HepG2 (cell line): ENCODE results near the gene FDXR. TPM values are rescaled to one million over a fixed set of nuclear protein-coding genes. Genes with fewer than 3 reads are reported as not detected.

Experiments
- ATAC-seq: fragments of 200-7000 bp; cut with Tn5 transposase; 3 replicates; pipeline ENCODE4 v1.9.1; 2020; ENCODE audit warnings: mild to moderate bottlenecking, moderate library complexity
- BruUV-seq: library from RNA; stranded (reverse); fragments of 400-500 nt; replicated peaks from 2 replicates; lab custom pipeline; 2021; lab: Mats Ljungman, UMichigan
- CTCF ChIA-PET: fragments of 300-600 bp; formaldehyde crosslinking; extraction: SDS; loops from one replicate; lab custom pipeline; 2021; ENCODE audit warnings: low total read pairs, inconsistent platforms, low intra/inter-chr PET ratio; lab: Yijun Ruan, JAX
- POLR2A ChIA-PET: fragments of 350-600 bp; sonication (Branson Sonifier 250); formaldehyde crosslinking; loops from one replicate; lab custom pipeline; 2020; ENCODE audit warnings: antibody characterized with exemption, inconsistent platforms; lab: Yijun Ruan, JAX
- DNase-seq: peaks from one replicate; pipeline ENCODE4 v3.0.0-alpha.2; 2015; ENCODE audit warnings: low spot score
- FAIRE-seq: peaks from 3 replicates; lab custom pipeline; 2011; peaks lifted over from hg19 to GRCh38; lab: Jason Lieb, UNC
- H2AFZ ChIP-seq: one replicate; pipeline ENCODE4 v1.6.1; 2011; ENCODE audit warnings: low read length, inconsistent platforms
- H3K27ac ChIP-seq: fragments of 300-600 bp; 3 replicates; pipeline ENCODE4 v1.8.0; 2011; ENCODE audit warnings: mixed run types, mild to moderate bottlenecking, mixed read lengths, low read length, inconsistent platforms; ENCODE audit not compliant: insufficient read depth; ENCODE audit errors: extremely low read length
- H3K27me3 ChIP-seq, 2 experiments: fragments of 200-600 bp in 1 of 2; 2 replicates in 1 of 2; 3 replicates in 1 of 2; pipeline versions ENCODE4 v1.6.0 to v1.8.0; 2011; ENCODE audit warnings: low read length in 2 of 2, mild to moderate bottlenecking in 2 of 2, moderate library complexity in 2 of 2, inconsistent platforms in 1 of 2; ENCODE audit not compliant: insufficient read depth in 2 of 2, control insufficient read depth in 1 of 2
- H3K36me3 ChIP-seq, 2 experiments: fragments of 200-600 bp in 1 of 2; replicated peaks in 1 of 2; 2 replicates in 1 of 2; 3 replicates in 1 of 2; pipeline versions ENCODE4 v1.5.1 to v1.8.0; 2011; ENCODE audit warnings: low read length in 2 of 2, inconsistent platforms in 1 of 2; ENCODE audit not compliant: insufficient read depth in 2 of 2, control insufficient read depth in 1 of 2
- H3K4me1 ChIP-seq: 2 replicates; pipeline ENCODE4 v1.5.1; 2012; ENCODE audit warnings: low read length, inconsistent platforms; ENCODE audit not compliant: insufficient read depth
- H3K4me2 ChIP-seq: 2 replicates; pipeline ENCODE4 v1.6.0; 2011; ENCODE audit warnings: low read depth, low read length, inconsistent platforms
- H3K4me3 ChIP-seq, 3 experiments: fragments of 200-600 bp in 1 of 3; sonication (generic), shearing (Covaris generic) in 1 of 3; replicated peaks in 1 of 3; 2 replicates each; pipeline ENCODE4 v1.5.1; 2011 to 2016; ENCODE audit warnings: low read length in 3 of 3, inconsistent platforms in 2 of 3, low read depth in 2 of 3, mild to moderate bottlenecking in 2 of 3, control low read depth in 1 of 3, mixed read lengths in 1 of 3; ENCODE audit not compliant: insufficient read depth in 1 of 3
- H3K79me2 ChIP-seq: one replicate; pipeline ENCODE4 v1.6.1; 2011; ENCODE audit warnings: low read length, inconsistent platforms; ENCODE audit not compliant: insufficient read depth
- H3K9ac ChIP-seq: 2 replicates; pipeline ENCODE4 v1.6.0; 2011; ENCODE audit warnings: mild to moderate bottlenecking, low read depth, low read length, inconsistent platforms; ENCODE audit not compliant: insufficient read depth
- H3K9me3 ChIP-seq: 2 replicates; pipeline ENCODE4 v1.5.1; 2012; ENCODE audit warnings: mild to moderate bottlenecking, low read length
- H4K20me1 ChIP-seq: 2 replicates; pipeline ENCODE4 v1.6.0; 2011; ENCODE audit warnings: inconsistent platforms, mild to moderate bottlenecking, low read length, moderate library complexity; ENCODE audit not compliant: insufficient read depth
- BCL6 ChIP-seq: IDR thresholded peaks from 2 replicates; pipeline ENCODE4 v1.6.1; 2016; ENCODE audit warnings: missing genetic modification reagents, missing compliant biosample characterization
- ELF4 ChIP-seq: sonication (generic); formaldehyde crosslinking; IDR thresholded peaks from 2 replicates; pipeline ENCODE4 v1.5.0; 2020; ENCODE audit warnings: missing genetic modification reagents, mild to moderate bottlenecking, moderate library complexity, borderline replicate concordance
- EZH2 ChIP-seq: conservative IDR thresholded peaks from 2 replicates; pipeline ENCODE4 v1.6.1; 2012; ENCODE audit warnings: mild to moderate bottlenecking, low read depth, low read length, moderate library complexity
- FOSL1 ChIP-seq: sonication (generic); formaldehyde crosslinking; IDR thresholded peaks from 2 replicates; pipeline ENCODE4 v1.9.0; 2021; ENCODE audit warnings: missing genetic modification reagents, borderline replicate concordance
- SMARCC2 ChIP-seq: fragments of 450-650 bp; IDR thresholded peaks from 2 replicates; pipeline ENCODE4 v1.6.1; 2017; ENCODE audit warnings: antibody characterized with exemption, mild to moderate bottlenecking
- ZFP1 ChIP-seq: IDR thresholded peaks from 2 replicates; pipeline ENCODE4 v1.6.1; 2016
- ZNF33B ChIP-seq: sonication (generic); formaldehyde crosslinking; IDR thresholded peaks from 2 replicates; pipeline ENCODE4 v1.5.1; 2020; ENCODE audit warnings: mild to moderate bottlenecking, missing genetic modification reagents
- ZSCAN29 ChIP-seq: sonication (generic); formaldehyde crosslinking; conservative IDR thresholded peaks from 2 replicates; pipeline ENCODE4 v1.4.0; 2020; ENCODE audit warnings: mild to moderate bottlenecking, missing genetic modification reagents
- WGBS: methylation state at CpG from one replicate; pipeline ENCODE4 v1.1.6; 2017; ENCODE audit warnings: low lambda C conversion rate; 5-methylcytosine and 5-hydroxymethylcytosine counted together
- in situ Hi-C: cut with HindIII; loops from 2 replicates; pipeline ENCODE4 v1.10.0; 2017; ENCODE audit warnings: low pct_unique_long_range_greater_than_20kb; ENCODE audit not compliant: extremely low pct_ligation_motif_present
- intact Hi-C: fragments of 100-400 bp; cut with micrococcal nuclease; formaldehyde crosslinking; loops from one replicate; pipeline ENCODE4 v1.10.0; 2022; ENCODE audit not compliant: unreplicated experiment
- polyA plus RNA-seq, 8 experiments: library from polyadenylated mRNA; depleted of rRNA in 3 of 8; stranded (reverse) in 7 of 8; unstranded in 1 of 8; fragments of >200 nt; fragmentation: Illumina TruSeq in 4 of 8; extraction: Trizol in 4 of 8; gene quantifications; 2 replicates each; pipeline versions ENCODE4 v1.2.1 to v1.2.3, GENCODE V29; 2011 to 2016; ENCODE audit warnings: low read depth in 4 of 8, missing spikeins in 1 of 8, mixed read lengths in 1 of 8; ENCODE audit not compliant: insufficient read depth in 1 of 8
- total RNA-seq, 5 experiments: library from RNA; depleted of rRNA; stranded (reverse); fragments of >200 nt; fragmentation: Illumina TruSeq; extraction: Trizol; gene quantifications; 2 replicates each; pipeline ENCODE4 v1.2.3, GENCODE V29; 2016; ENCODE audit warnings: low read depth in 1 of 5
- TF ChIP-seq, protein P1 (sequence below): sonication (generic); formaldehyde crosslinking; IDR thresholded peaks from 2 replicates; pipeline ENCODE4 v1.4.0; 2020; ENCODE audit warnings: missing genetic modification reagents, low read depth, mild to moderate bottlenecking, borderline replicate concordance
- TF ChIP-seq, protein P2 (sequence below): sonication (generic); formaldehyde crosslinking; IDR thresholded peaks from 2 replicates; pipeline ENCODE4 v1.5.1; 2020; ENCODE audit warnings: mild to moderate bottlenecking, missing genetic modification reagents, moderate library complexity
- TF ChIP-seq, protein P3 (sequence below): sonication (generic); formaldehyde crosslinking; IDR thresholded peaks from 2 replicates; pipeline ENCODE4 v1.4.0; 2020; ENCODE audit warnings: mild to moderate bottlenecking, missing genetic modification reagents
- TF ChIP-seq, protein P4 (sequence below): sonication (generic); formaldehyde crosslinking; IDR thresholded peaks from 2 replicates; pipeline ENCODE4 v1.8.0; 2022; ENCODE audit warnings: mild to moderate bottlenecking, missing genetic modification reagents, moderate library complexity
- TF ChIP-seq, protein P5 (sequence below): sonication (generic); formaldehyde crosslinking; IDR thresholded peaks from 2 replicates; pipeline ENCODE4 v1.4.0; 2020; ENCODE audit warnings: missing genetic modification reagents, borderline replicate concordance
- TF ChIP-seq, protein P6 (sequence below): sonication (generic); formaldehyde crosslinking; IDR thresholded peaks from 2 replicates; pipeline ENCODE4 v1.5.0; 2020; ENCODE audit warnings: missing genetic modification reagents, mild to moderate bottlenecking, borderline replicate concordance

FDXR gene
- total and polyA plus RNA-seq, 2 of the 13 experiments (the other 11 are each of a cell fraction or from before 2014, with no cell fraction given): 23.4 to 116 TPM

DNA sequence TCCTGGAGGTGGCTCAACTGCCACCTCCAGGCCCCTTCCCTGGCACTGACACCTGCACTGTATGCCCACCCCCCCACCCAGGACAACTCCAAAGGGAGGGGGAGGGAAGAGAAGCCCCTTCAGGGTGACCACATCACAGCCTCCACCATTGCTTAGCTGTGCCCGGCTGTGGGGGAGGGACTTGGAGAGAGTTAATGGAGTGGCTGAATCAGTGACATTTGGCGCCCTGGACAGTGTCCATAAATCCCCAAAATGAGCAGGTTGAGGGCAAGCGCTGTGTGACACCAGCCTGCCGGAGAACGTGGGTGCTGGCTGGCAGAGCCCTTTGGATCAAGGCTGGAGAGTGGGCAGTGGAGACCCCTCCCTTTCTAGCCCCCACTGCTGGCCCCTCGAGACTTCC, 49.4 kb upstream of the FDXR start (continued):
- TF ChIP-seq, protein P1, sequence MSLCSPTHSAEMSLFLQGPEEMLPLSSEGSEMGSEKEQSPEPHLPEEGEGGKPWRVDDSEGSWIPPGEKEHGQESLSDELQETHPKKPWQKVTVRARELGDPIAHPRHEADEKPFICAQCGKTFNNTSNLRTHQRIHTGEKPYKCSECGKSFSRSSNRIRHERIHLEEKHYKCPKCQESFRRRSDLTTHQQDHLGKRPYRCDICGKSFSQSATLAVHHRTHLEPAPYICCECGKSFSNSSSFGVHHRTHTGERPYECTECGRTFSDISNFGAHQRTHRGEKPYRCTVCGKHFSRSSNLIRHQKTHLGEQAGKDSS: no peak
- TF ChIP-seq FOSL1 (CRISPR knock-in tag): no peak
- no peak for TF ChIP-seq SMARCC2
- TF ChIP-seq, protein P2, sequence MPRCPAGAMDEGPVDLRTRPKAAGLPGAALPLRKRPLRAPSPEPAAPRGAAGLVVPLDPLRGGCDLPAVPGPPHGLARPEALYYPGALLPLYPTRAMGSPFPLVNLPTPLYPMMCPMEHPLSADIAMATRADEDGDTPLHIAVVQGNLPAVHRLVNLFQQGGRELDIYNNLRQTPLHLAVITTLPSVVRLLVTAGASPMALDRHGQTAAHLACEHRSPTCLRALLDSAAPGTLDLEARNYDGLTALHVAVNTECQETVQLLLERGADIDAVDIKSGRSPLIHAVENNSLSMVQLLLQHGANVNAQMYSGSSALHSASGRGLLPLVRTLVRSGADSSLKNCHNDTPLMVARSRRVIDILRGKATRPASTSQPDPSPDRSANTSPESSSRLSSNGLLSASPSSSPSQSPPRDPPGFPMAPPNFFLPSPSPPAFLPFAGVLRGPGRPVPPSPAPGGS (CRISPR knock-in tag): no peak
- no peak for TF ChIP-seq EZH2

DNA sequence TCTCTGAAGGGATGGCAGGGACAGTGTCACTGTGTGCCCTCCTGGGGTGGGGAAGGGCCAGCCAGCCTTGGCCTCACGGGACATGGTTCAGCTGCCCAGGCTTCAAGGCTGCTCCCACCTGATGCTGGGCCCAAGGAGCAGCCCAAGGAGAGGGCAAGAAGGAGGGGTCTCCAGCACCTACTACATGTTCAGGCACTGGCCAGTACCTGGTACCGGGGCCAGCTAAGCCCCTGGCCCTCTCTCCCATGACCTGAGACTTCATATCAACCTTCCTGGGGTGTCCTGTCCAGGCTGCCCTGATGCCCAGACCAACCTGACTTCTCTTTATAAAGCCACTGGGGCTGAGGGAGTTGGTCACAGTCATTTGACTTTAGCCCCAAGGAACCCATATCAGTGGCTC, 49.0 kb upstream of the FDXR start:
- H3K4me2 ChIP-seq: no peak overlapping the region
- intact Hi-C loops: no loop called here
- H3K27me3 ChIP-seq: peaks cover 23 to 73% of the 10 kb centered on the region in 2 experiments
- POLR2A ChIA-PET: interaction anchor here (0.6 to 1.1 kb wide), 2 partner anchors 48 to 103 kb away, joined by 3 read pairs; no protein-coding TSS in a partner anchor
- no peaks in the 10 kb centered on the region for H3K36me3 ChIP-seq
- TF ChIP-seq ZSCAN29 (CRISPR knock-in tag) (no peak), ZFP1 (no peak), BCL6 (CRISPR knock-in tag) (no peak), ZNF33B (CRISPR knock-in tag) (no peak), ELF4 (CRISPR knock-in tag) (no peak)
- TF ChIP-seq, protein P3, sequence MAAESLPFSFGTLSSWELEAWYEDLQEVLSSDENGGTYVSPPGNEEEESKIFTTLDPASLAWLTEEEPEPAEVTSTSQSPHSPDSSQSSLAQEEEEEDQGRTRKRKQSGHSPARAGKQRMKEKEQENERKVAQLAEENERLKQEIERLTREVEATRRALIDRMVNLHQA (CRISPR knock-in tag): no peak
- TF ChIP-seq, protein P4, sequence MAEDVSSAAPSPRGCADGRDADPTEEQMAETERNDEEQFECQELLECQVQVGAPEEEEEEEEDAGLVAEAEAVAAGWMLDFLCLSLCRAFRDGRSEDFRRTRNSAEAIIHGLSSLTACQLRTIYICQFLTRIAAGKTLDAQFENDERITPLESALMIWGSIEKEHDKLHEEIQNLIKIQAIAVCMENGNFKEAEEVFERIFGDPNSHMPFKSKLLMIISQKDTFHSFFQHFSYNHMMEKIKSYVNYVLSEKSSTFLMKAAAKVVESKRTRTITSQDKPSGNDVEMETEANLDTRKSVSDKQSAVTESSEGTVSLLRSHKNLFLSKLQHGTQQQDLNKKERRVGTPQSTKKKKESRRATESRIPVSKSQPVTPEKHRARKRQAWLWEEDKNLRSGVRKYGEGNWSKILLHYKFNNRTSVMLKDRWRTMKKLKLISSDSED: no peak
- TF ChIP-seq, protein P5, sequence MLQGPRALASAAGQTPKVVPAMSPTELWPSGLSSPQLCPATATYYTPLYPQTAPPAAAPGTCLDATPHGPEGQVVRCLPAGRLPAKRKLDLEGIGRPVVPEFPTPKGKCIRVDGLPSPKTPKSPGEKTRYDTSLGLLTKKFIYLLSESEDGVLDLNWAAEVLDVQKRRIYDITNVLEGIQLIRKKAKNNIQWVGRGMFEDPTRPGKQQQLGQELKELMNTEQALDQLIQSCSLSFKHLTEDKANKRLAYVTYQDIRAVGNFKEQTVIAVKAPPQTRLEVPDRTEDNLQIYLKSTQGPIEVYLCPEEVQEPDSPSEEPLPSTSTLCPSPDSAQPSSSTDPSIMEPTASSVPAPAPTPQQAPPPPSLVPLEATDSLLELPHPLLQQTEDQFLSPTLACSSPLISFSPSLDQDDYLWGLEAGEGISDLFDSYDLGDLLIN (CRISPR knock-in tag): no peak
- TF ChIP-seq, protein P6, sequence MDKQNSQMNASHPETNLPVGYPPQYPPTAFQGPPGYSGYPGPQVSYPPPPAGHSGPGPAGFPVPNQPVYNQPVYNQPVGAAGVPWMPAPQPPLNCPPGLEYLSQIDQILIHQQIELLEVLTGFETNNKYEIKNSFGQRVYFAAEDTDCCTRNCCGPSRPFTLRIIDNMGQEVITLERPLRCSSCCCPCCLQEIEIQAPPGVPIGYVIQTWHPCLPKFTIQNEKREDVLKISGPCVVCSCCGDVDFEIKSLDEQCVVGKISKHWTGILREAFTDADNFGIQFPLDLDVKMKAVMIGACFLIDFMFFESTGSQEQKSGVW (CRISPR knock-in tag): no peak
- H2AFZ ChIP-seq: no peak overlapping the region
- H3K9me3 ChIP-seq: no peaks in the 10 kb centered on the region
- no peak overlapping the region for H3K27ac ChIP-seq
- CTCF ChIA-PET: interaction anchor here (3.2 to 3.4 kb wide), 2 partner anchors 36 to 39 kb away, joined by 23 to 32 read pairs; no protein-coding TSS in a partner anchor
- no peak for FAIRE-seq
- no peak for DNase-seq
- no peak overlapping the region for H3K4me3 ChIP-seq
- H3K79me2 ChIP-seq: no peaks in the 10 kb centered on the region
- H4K20me1 ChIP-seq: no peaks in the 10 kb centered on the region
- ATAC-seq: no peak
- H3K9ac ChIP-seq: no peak overlapping the region
- peaks cover 31% of the 10 kb centered on the region for H3K4me1 ChIP-seq
- no TSS peak for BruUV-seq
- in situ Hi-C loops: loop anchor here (5.0 kb wide), 1 partner anchor 36 kb away; no protein-coding TSS in a partner anchor
- no CpG with 5 or more reads among the region's 2 CpGs for WGBS
